HG03135 (cell line): ENCODE results near the gene CADPS2.

ENCODE experiments used
- ATAC-seq: cut with Tn5 transposase; IDR thresholded peaks from one replicate; pipeline ENCODE4 v1.9.1; 2021; ENCODE audit warnings: mild to moderate bottlenecking, moderate library complexity; ENCODE audit not compliant: unreplicated experiment

The CADPS2 gene

GRCh38 chr7:122544463-122544862 lies 341.8 kb downstream of the CADPS2 start:
- peak; percentile 93 for ATAC-seq

GRCh38 chr7:122543891-122544290 lies 342.4 kb downstream of the CADPS2 start:
- no peak for ATAC-seq

GRCh38 chr7:122543166-122543565 lies 343.1 kb downstream of the CADPS2 start:
- no peak for ATAC-seq

GRCh38 chr7:122535086-122535485 lies 351.2 kb downstream of the CADPS2 start:
- no peak for ATAC-seq

GRCh38 chr7:122532406-122533269 lies 353.6 kb downstream of the CADPS2 start:
- ATAC-seq: no peak

- ATAC-seq: no peak
Observed at GRCh38 chr7:122528879-122529481, 357.3 kb downstream of the CADPS2 start.

- no peak for ATAC-seq
Observed at GRCh38 chr7:122525355-122525754, 360.9 kb downstream of the CADPS2 start.

- no peak for ATAC-seq
Observed at GRCh38 chr7:122521767-122522166, 364.5 kb downstream of the CADPS2 start.

- no peak for ATAC-seq
Observed at GRCh38 chr7:122520971-122521555, 365.2 kb downstream of the CADPS2 start.

GRCh38 chr7:122518488-122518887 lies 367.8 kb downstream of the CADPS2 start:
- no peak for ATAC-seq

- ATAC-seq: no peak
Observed at GRCh38 chr7:122517576-122517975, 368.7 kb downstream of the CADPS2 start.

- no peak for ATAC-seq
Observed at GRCh38 chr7:122515404-122515803, 370.9 kb downstream of the CADPS2 start.

- no peak for ATAC-seq
Observed at GRCh38 chr7:122511268-122511667, 375.0 kb downstream of the CADPS2 start.

- no peak for ATAC-seq
Observed at GRCh38 chr7:122507591-122507990, 378.7 kb downstream of the CADPS2 start.

GRCh38 chr7:122492007-122492406 lies 394.3 kb downstream of the CADPS2 start:
- no peak for ATAC-seq

GRCh38 chr7:122488241-122488640 lies 398.0 kb downstream of the CADPS2 start:
- ATAC-seq: no peak

- no peak for ATAC-seq
Observed at GRCh38 chr7:122487131-122487530, 399.1 kb downstream of the CADPS2 start.

GRCh38 chr7:122485856-122486255 lies 400.4 kb downstream of the CADPS2 start:
- no peak for ATAC-seq

- ATAC-seq: no peak
Observed at GRCh38 chr7:122482212-122482611, 404.0 kb downstream of the CADPS2 start.

- no peak for ATAC-seq
Observed at GRCh38 chr7:122470859-122471258, 415.4 kb downstream of the CADPS2 start.

- ATAC-seq: no peak
Observed at GRCh38 chr7:122468945-122469344, 417.3 kb downstream of the CADPS2 start.
